IMR-90 (cell line): ENCODE results near the gene LYPD4. TPM values are rescaled to one million over a fixed set of nuclear protein-coding genes. Genes with fewer than 3 reads are reported as not detected.
A peak's percentile ranks its signal among the peaks of the same experiment; 100 is the strongest.

Experiments
- ATAC-seq: fragments of 200-7000 bp; cut with Tn5 transposase; 2 replicates; pipeline ENCODE4 v1.9.1; 2020; ENCODE audit warnings: low read depth, mild to moderate bottlenecking, moderate library complexity
- BruUV-seq: library from RNA; stranded (reverse); fragments of 400-500 nt; replicated peaks from 2 replicates; lab custom pipeline; 2021; lab: Mats Ljungman, UMichigan
- CTCF ChIA-PET: fragments of 300-600 bp; formaldehyde crosslinking; extraction: SDS; loops from one replicate; lab custom pipeline; 2021; ENCODE audit warnings: antibody characterized with exemption; lab: Yijun Ruan, JAX
- POLR2A ChIA-PET: fragments of 300-600 bp; sonication (Branson Sonifier 250); formaldehyde crosslinking; loops from one replicate; lab custom pipeline; 2022; ENCODE audit warnings: antibody characterized with exemption; ENCODE audit not compliant: unreplicated experiment; lab: Charles Lee
- DNase-seq: peaks from one replicate; pipeline ENCODE4 v3.0.0; 2013
- H2AFZ ChIP-seq: replicated peaks from 2 replicates; pipeline ENCODE3; 2013; ENCODE audit warnings: low read length, mild to moderate bottlenecking; ENCODE audit not compliant: poor library complexity
- H2AK5ac ChIP-seq: 2 replicates; pipeline ENCODE4 v1.6.1; 2013; ENCODE audit warnings: low read depth, low read length, inconsistent platforms
- H2AK9ac ChIP-seq: replicated peaks from 2 replicates; pipeline ENCODE3; 2013; ENCODE audit warnings: mild to moderate bottlenecking, low read depth, low read length, moderate library complexity; ENCODE audit not compliant: poor library complexity
- H2BK120ac ChIP-seq: 2 replicates; pipeline ENCODE4 v1.6.1; 2013; ENCODE audit warnings: low read depth, low read length, inconsistent platforms
- H2BK15ac ChIP-seq: 3 replicates; pipeline ENCODE4 v1.6.1; 2013; ENCODE audit warnings: low read depth, low read length, inconsistent platforms
- H2BK20ac ChIP-seq: 2 replicates; pipeline ENCODE4 v1.6.1; 2013; ENCODE audit warnings: low read depth, mild to moderate bottlenecking, inconsistent platforms, low read length, moderate library complexity
- H2BK5ac ChIP-seq: 2 replicates; pipeline ENCODE4 v1.6.1; 2013; ENCODE audit warnings: mild to moderate bottlenecking, low read depth, low read length, inconsistent platforms; ENCODE audit not compliant: poor library complexity, severe bottlenecking
- H3K14ac ChIP-seq: replicated peaks from 2 replicates; pipeline ENCODE4 v1.6.1; 2013; ENCODE audit warnings: low read depth, low read length, inconsistent platforms
- H3K18ac ChIP-seq: 2 replicates; pipeline ENCODE4 v1.6.1; 2013; ENCODE audit warnings: low read depth, low read length, control low read depth
- H3K23ac ChIP-seq: 2 replicates; pipeline ENCODE4 v1.6.1; 2013; ENCODE audit warnings: low read depth, low read length, inconsistent platforms
- H3K27ac ChIP-seq: 2 replicates; pipeline ENCODE4 v1.5.1; 2013; ENCODE audit warnings: mild to moderate bottlenecking, control low read depth, low read length; ENCODE audit not compliant: insufficient read depth
- H3K27me3 ChIP-seq: 2 replicates; pipeline ENCODE4 v1.6.1; 2013; ENCODE audit warnings: low read length; ENCODE audit not compliant: control insufficient read depth, insufficient read depth
- H3K36me3 ChIP-seq: 2 replicates; pipeline ENCODE4 v1.6.1; 2013; ENCODE audit warnings: low read length, mixed read lengths; ENCODE audit not compliant: control insufficient read depth, insufficient read depth
- H3K4ac ChIP-seq: 2 replicates; pipeline ENCODE4 v1.6.1; 2013; ENCODE audit warnings: low read depth, low read length, inconsistent platforms
- H3K4me1 ChIP-seq: 2 replicates; pipeline ENCODE4 v1.6.1; 2013; ENCODE audit warnings: low read length, mixed read lengths; ENCODE audit not compliant: control insufficient read depth, insufficient read depth
- H3K4me2 ChIP-seq: 2 replicates; pipeline ENCODE4 v1.6.1; 2013; ENCODE audit warnings: low read depth, mild to moderate bottlenecking, control low read depth, low read length, moderate library complexity
- H3K4me3 ChIP-seq: 2 replicates; pipeline ENCODE4 v1.5.1; 2013; ENCODE audit warnings: low read depth, mild to moderate bottlenecking, control low read depth, low read length, moderate library complexity; ENCODE audit not compliant: insufficient read depth
- H3K56ac ChIP-seq: 2 replicates; pipeline ENCODE4 v1.6.1; 2013; ENCODE audit warnings: low read length, inconsistent platforms; ENCODE audit not compliant: insufficient read depth; ENCODE audit errors: extremely low read depth
- H3K79me1 ChIP-seq, 2 experiments: 2 replicates each; pipeline ENCODE4 v1.6.1; 2013; ENCODE audit warnings: low read length in 2 of 2, inconsistent platforms in 1 of 2, low read depth in 1 of 2
- H3K9ac ChIP-seq: 2 replicates; pipeline ENCODE4 v1.6.1; 2013; ENCODE audit warnings: low read depth, low read length, control low read depth
- H3K9me1 ChIP-seq: 2 replicates; pipeline ENCODE4 v1.6.1; 2013; ENCODE audit warnings: low read length, inconsistent platforms; ENCODE audit not compliant: insufficient read depth
- H3K9me3 ChIP-seq: 2 replicates; pipeline ENCODE4 v1.6.1; 2013; ENCODE audit warnings: low read length; ENCODE audit not compliant: control insufficient read depth, insufficient read depth
- H4K20me1 ChIP-seq: 2 replicates; pipeline ENCODE4 v1.6.1; 2013; ENCODE audit warnings: low read length, inconsistent platforms; ENCODE audit not compliant: insufficient read depth
- H4K5ac ChIP-seq: 2 replicates; pipeline ENCODE4 v1.6.1; 2013; ENCODE audit warnings: mild to moderate bottlenecking, low read depth, low read length, control low read depth
- H4K8ac ChIP-seq, 2 experiments: 2 replicates each; pipeline ENCODE4 v1.6.1; 2013; ENCODE audit warnings: low read depth in 2 of 2, low read length in 2 of 2, control low read depth in 1 of 2, inconsistent platforms in 1 of 2
- H4K91ac ChIP-seq: 2 replicates; pipeline ENCODE4 v1.6.1; 2013; ENCODE audit warnings: low read depth, low read length, inconsistent platforms; ENCODE audit not compliant: insufficient read depth
- BHLHE40 ChIP-seq: fragments of 150-350 bp; IDR thresholded peaks from 2 replicates; pipeline ENCODE4 v1.6.1; 2016; ENCODE audit warnings: mild to moderate bottlenecking, low read depth, low read length
- CEBPB ChIP-seq: IDR thresholded peaks from 2 replicates; pipeline ENCODE4 v1.6.1; 2012; ENCODE audit warnings: low read depth, low read length, improper control_type of control experiment
- CHD1 ChIP-seq: IDR thresholded peaks from 2 replicates; pipeline ENCODE4 v1.6.1; 2012; ENCODE audit warnings: low read depth, low read length, improper control_type of control experiment
- CTCF ChIP-seq: conservative IDR thresholded peaks from 2 replicates; pipeline ENCODE4 v1.5.1; 2012; ENCODE audit warnings: mild to moderate bottlenecking, low read depth, low read length, improper control_type of control experiment
- ELK1 ChIP-seq: fragments of 150-350 bp; IDR thresholded peaks from 2 replicates; pipeline ENCODE4 v1.6.1; 2016; ENCODE audit warnings: low read depth, mild to moderate bottlenecking, low read length, moderate library complexity, borderline replicate concordance
- FOS ChIP-seq: fragments of 150-350 bp; IDR thresholded peaks from 2 replicates; pipeline ENCODE4 v1.6.1; 2016; ENCODE audit warnings: low read depth, low read length
- MAFK ChIP-seq: IDR thresholded peaks from 2 replicates; pipeline ENCODE4 v1.6.1; 2012; ENCODE audit warnings: low read depth, low read length, improper control_type of control experiment
- MAZ ChIP-seq: IDR thresholded peaks from 2 replicates; pipeline ENCODE4 v1.6.1; 2012; ENCODE audit warnings: low read depth, mild to moderate bottlenecking, low read length, improper control_type of control experiment, moderate library complexity, borderline replicate concordance
- MXI1 ChIP-seq: IDR thresholded peaks from 2 replicates; pipeline ENCODE4 v1.6.1; 2012; ENCODE audit warnings: low read depth, mild to moderate bottlenecking, low read length, moderate library complexity, borderline replicate concordance
- NFE2L2 ChIP-seq: fragments of 150-350 bp; IDR thresholded peaks from 2 replicates; pipeline ENCODE4 v1.6.1; 2016; ENCODE audit warnings: low read depth, mild to moderate bottlenecking, low read length
- POLR2A ChIP-seq: IDR thresholded peaks from 2 replicates; pipeline ENCODE4 v1.6.1; 2012; ENCODE audit warnings: mild to moderate bottlenecking, low read depth, low read length
- RAD21 ChIP-seq: IDR thresholded peaks from 2 replicates; pipeline ENCODE4 v1.6.1; 2012; ENCODE audit warnings: low read length, improper control_type of control experiment
- RCOR1 ChIP-seq: IDR thresholded peaks from 2 replicates; pipeline ENCODE4 v1.6.1; 2012; ENCODE audit warnings: mild to moderate bottlenecking, low read length, improper control_type of control experiment; ENCODE audit not compliant: insufficient replicate concordance
- RFX5 ChIP-seq: IDR thresholded peaks from 2 replicates; pipeline ENCODE4 v1.8.0; 2012; ENCODE audit warnings: low read depth, mild to moderate bottlenecking, low read length, moderate library complexity
- WGBS, 2 experiments: methylation state at CpG; one replicate each; pipeline versions ENCODE4 v1.1.5 to v1.1.7; 2013; ENCODE audit warnings: missing lambda C conversion rate in 2 of 2; ENCODE audit not compliant: insufficient read length in 1 of 2; ENCODE audit errors: extremely low coverage in 2 of 2; 5-methylcytosine and 5-hydroxymethylcytosine counted together
- dilution Hi-C: fragments of 300-500 bp; cut with HindIII; formaldehyde crosslinking; loops from one replicate; pipeline ENCODE4 v1.14.3; 2018; ENCODE audit warnings: low sequenced_read_pairs; ENCODE audit not compliant: unreplicated experiment
- in situ Hi-C: fragments of 300-500 bp; cut with MboI; formaldehyde crosslinking; loops from 3 replicates; pipeline ENCODE4 v1.14.3; 2019; ENCODE audit warnings: low sequenced_read_pairs, inconsistent platforms, mixed read lengths
- intact Hi-C: fragments of 100-400 bp; cut with micrococcal nuclease; formaldehyde crosslinking; loops from 2 replicates; pipeline ENCODE4 v1.10.0; 2022
- polyA plus RNA-seq, 3 experiments: library from polyadenylated mRNA; depleted of rRNA; stranded (reverse); fragments of >200 nt; gene quantifications; 2 replicates each; pipeline ENCODE4 v1.2.3, GENCODE V29; 2012; ENCODE audit warnings: low replicate concordance in 1 of 3
- total RNA-seq: library from RNA; depleted of rRNA; stranded (reverse); fragments of >200 nt; gene quantifications from 2 replicates; pipeline ENCODE4 v1.2.3, GENCODE V29; 2012

LYPD4 gene
- total and polyA plus RNA-seq, 2 of the 4 experiments (the other 2 are of a cell fraction) = not detected

GRCh38 chr19:41859618-41860418 is 15.3 kb upstream of the LYPD4 start, which contains the start of gene RPS19:
TSS of gene RPS19 (plus strand) at chr19:41860255. CDS start at chr19:41860775, 520 bp downstream.
- peak within 1 kb of the TSS; percentile 95 for H2BK120ac ChIP-seq
- ChIA-PET CTCF (interaction anchor here (0.7 to 1.1 kb wide), 3 partner anchors 28 to 49 kb away, joined by 3 to 4 read pairs (median 3); no protein-coding TSS in a partner anchor), POLR2A (interaction anchor here (0.5 to 1.6 kb wide), 3 partner anchors 13 to 513 kb away, joined by 7 to 17 read pairs (median 7); no protein-coding TSS in a partner anchor)
- H3K4me1 ChIP-seq = peaks cover 10% of the 10 kb centered on the region
- H4K91ac ChIP-seq = peak within 1 kb of the TSS; percentile 98
- H2BK15ac ChIP-seq = peak within 1 kb of the TSS; percentile 62; the same call in 2 of the 3 replicates
- peak within 1 kb of the TSS; percentile 100 for H3K4me2 ChIP-seq
- intact Hi-C loops (no loop called here), in situ Hi-C loops (no loop called here), dilution Hi-C loops (no loop called here)
- peak within 1 kb of the TSS; percentile 98 for H2AK5ac ChIP-seq
- H3K9me3 ChIP-seq = no peaks in the 10 kb centered on the region
- H3K18ac ChIP-seq = peak within 1 kb of the TSS; percentile 91
- H4K5ac ChIP-seq = peak within 1 kb of the TSS; percentile 96
- peak within 1 kb of the TSS; percentile 100 for H3K9ac ChIP-seq
- peaks cover 17% of the 10 kb centered on the region for H3K9me1 ChIP-seq
- H3K56ac ChIP-seq = peak within 1 kb of the TSS; percentile 98
- TF ChIP-seq RFX5 (no peak), CTCF (peak; percentile 58), MXI1 (peak; percentile 91), BHLHE40 (0 out of 2 replicates have a peak, but pooled peaks have one; percentile 16), MAZ (peak; percentile 90), MAFK (no peak), NFE2L2 (no peak), RCOR1 (no peak), RAD21 (no peak), ELK1 (no peak), CHD1 (no peak; the same call in none of the 2 replicates), POLR2A (peak; percentile 98), CEBPB (peak; percentile 63; the same call in 1 of the 2 replicates), FOS (0 out of 2 replicates have a peak, but pooled peaks have one; percentile 10)
- peak within 1 kb of the TSS; percentile 93 to 100 for H4K8ac ChIP-seq
- peaks cover 40% of the 10 kb centered on the region for H3K36me3 ChIP-seq
- H4K20me1 ChIP-seq = peaks cover 43% of the 10 kb centered on the region
- DNase-seq = peak; percentile 98
- H3K79me1 ChIP-seq = peaks cover 8 to 44% of the 10 kb centered on the region in 2 experiments; a peak in 3 of 4 replicates
- peak within 1 kb of the TSS; percentile 95 for H2AK9ac ChIP-seq
- H3K14ac ChIP-seq = peak within 1 kb of the TSS; percentile 100
- peak within 1 kb of the TSS; percentile 99 for H3K4ac ChIP-seq
- peak within 1 kb of the TSS; percentile 100 for H2AFZ ChIP-seq
- peak within 1 kb of the TSS; percentile 96 for H2BK5ac ChIP-seq
- peaks cover 4% of the 10 kb centered on the region; the same call in 1 of the 2 replicates for H3K27me3 ChIP-seq
- H3K4me3 ChIP-seq = peak within 1 kb of the TSS; percentile 62
- peak within 1 kb of the TSS; percentile 99 for H3K27ac ChIP-seq
- ATAC-seq = peak; percentile 91
- 0% methylated on average over 32 of the region's 76 CpGs; no CpG with 5 or more reads in 1 of the 2 experiments for WGBS, 2 experiments
- H3K23ac ChIP-seq = peak within 1 kb of the TSS; percentile 90
- peak within 1 kb of the TSS; percentile 72; the same call in 1 of the 2 replicates for H2BK20ac ChIP-seq
- BruUV-seq = no TSS peak
